Measurements from ENCODE around the gene PHEX.
"Not testable (repeated sequence)": the region's sequence is repeated elsewhere in the genome, so short reads cannot be mapped to it uniquely, and the experiment has no call there.

Gene PHEX

GRCh38 chrX:22247169-22247568 is 215.0 kb downstream of the PHEX start:
- peak; percentile 11 for DNase-seq (ENCODE audit: low read depth)

GRCh38 chrX:22248401-22248800 is 216.3 kb downstream of the PHEX start:
- no peak for DNase-seq (ENCODE audit: low read depth)

GRCh38 chrX:22249371-22249770 is 217.2 kb downstream of the PHEX start:
- DNase-seq (ENCODE audit: low read depth) = no peak

GRCh38 chrX:22268706-22269105 is 236.6 kb downstream of the PHEX start:
- DNase-seq (ENCODE audit: low read depth) = no peak

- no peak for DNase-seq (ENCODE audit: low read depth)
Observed at GRCh38 chrX:22272613-22273012, 240.5 kb downstream of the PHEX start, which contains the start of gene CBLL2. Gene CBLL2 (plus strand): TSS chrX:22272913. CDS start chrX:22272992, 79 bp downstream.

- no peak for DNase-seq (ENCODE audit: low read depth)
Observed at GRCh38 chrX:22273714-22274317, 241.7 kb downstream of the PHEX start.

- no peak for DNase-seq (ENCODE audit: low read depth)
Observed at GRCh38 chrX:22276781-22277180, 244.7 kb downstream of the PHEX start.

GRCh38 chrX:22278375-22278774 is 246.2 kb downstream of the PHEX start:
- DNase-seq (ENCODE audit: low read depth) = no peak

GRCh38 chrX:22289209-22289608 is 257.1 kb downstream of the PHEX start:
- DNase-seq (ENCODE audit: low read depth) = not testable (repeated sequence)

- no peak for DNase-seq (ENCODE audit: low read depth)
Observed at GRCh38 chrX:22296871-22297270, 264.7 kb downstream of the PHEX start.

GRCh38 chrX:22300130-22300529 is 268.0 kb downstream of the PHEX start:
- peak; percentile 19 for DNase-seq (ENCODE audit: low read depth)

All from GM04503 (cell line).